WI38 (cell line): ENCODE results near the gene PPIP5K2.

Experiments used
- H3K4me3 ChIP-seq: 2 replicates; pipeline ENCODE4 v1.5.1; 2011; ENCODE audit warnings: low read depth, mild to moderate bottlenecking, control low read depth, low read length
- TF ChIP-seq, protein P1 (sequence below): IDR thresholded peaks from 2 replicates; pipeline ENCODE4 v1.5.1; 2012; ENCODE audit warnings: low read depth, mild to moderate bottlenecking, control low read depth, low read length

The PPIP5K2 gene

GRCh38 chr5:103244398-103244797, 124.3 kb downstream of the PPIP5K2 start:
- TF ChIP-seq, protein P1, sequence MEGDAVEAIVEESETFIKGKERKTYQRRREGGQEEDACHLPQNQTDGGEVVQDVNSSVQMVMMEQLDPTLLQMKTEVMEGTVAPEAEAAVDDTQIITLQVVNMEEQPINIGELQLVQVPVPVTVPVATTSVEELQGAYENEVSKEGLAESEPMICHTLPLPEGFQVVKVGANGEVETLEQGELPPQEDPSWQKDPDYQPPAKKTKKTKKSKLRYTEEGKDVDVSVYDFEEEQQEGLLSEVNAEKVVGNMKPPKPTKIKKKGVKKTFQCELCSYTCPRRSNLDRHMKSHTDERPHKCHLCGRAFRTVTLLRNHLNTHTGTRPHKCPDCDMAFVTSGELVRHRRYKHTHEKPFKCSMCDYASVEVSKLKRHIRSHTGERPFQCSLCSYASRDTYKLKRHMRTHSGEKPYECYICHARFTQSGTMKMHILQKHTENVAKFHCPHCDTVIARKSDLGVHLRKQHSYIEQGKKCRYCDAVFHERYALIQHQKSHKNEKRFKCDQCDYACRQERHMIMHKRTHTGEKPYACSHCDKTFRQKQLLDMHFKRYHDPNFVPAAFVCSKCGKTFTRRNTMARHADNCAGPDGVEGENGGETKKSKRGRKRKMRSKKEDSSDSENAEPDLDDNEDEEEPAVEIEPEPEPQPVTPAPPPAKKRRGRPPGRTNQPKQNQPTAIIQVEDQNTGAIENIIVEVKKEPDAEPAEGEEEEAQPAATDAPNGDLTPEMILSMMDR: no peak
- H3K4me3 ChIP-seq: no peak overlapping the region

GRCh38 chr5:103245761-103246160, 125.7 kb downstream of the PPIP5K2 start:
- TF ChIP-seq, protein P1: no peak
- no peak overlapping the region for H3K4me3 ChIP-seq

GRCh38 chr5:103247118-103247517, 127.0 kb downstream of the PPIP5K2 start:
- TF ChIP-seq, protein P1: no peak

DNA sequence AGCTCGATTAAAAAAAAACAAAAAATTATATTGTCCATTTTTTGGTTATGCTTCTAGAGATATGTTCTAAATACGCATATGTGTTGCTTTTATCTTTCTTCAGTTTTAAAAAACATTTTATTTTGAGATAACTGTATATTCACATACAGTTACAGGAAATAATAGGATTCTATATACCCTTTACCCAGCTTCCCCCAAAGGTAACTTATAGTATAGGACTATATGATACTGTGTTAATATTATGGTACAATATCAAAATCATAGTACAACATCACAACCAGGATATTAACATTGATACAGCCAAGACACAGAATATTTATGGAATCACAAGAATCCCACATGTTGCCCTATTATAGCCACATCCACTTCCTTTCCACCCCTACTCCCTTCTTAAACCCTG, 129.0 kb downstream of the PPIP5K2 start:
- TF ChIP-seq, protein P1: no peak
- no peak overlapping the region for H3K4me3 ChIP-seq

More at GRCh38 chr5:103247118-103247517, 127.0 kb downstream of the PPIP5K2 start:
- no peak overlapping the region for H3K4me3 ChIP-seq

DNA sequence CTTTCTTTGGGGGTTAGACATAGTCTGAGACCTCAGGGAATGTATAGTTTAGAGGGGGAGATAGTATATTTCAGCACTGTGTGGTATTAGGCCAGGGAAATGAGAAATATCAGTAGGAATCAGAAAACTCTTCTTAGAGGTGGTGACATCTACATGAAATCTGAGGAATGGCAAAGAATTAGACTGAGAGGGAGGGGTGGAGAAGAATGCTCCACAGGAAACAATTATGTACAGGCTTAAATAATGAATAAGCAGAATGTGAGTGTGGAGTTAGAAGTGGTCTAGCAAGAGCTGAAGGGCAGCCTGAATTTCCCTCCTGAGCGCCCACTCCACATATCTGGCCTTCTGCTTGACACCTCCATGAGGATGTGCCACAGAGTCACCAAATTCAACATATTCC, 134.8 kb downstream of the PPIP5K2 start:
- TF ChIP-seq, protein P1: no peak
- no peak overlapping the region for H3K4me3 ChIP-seq

DNA sequence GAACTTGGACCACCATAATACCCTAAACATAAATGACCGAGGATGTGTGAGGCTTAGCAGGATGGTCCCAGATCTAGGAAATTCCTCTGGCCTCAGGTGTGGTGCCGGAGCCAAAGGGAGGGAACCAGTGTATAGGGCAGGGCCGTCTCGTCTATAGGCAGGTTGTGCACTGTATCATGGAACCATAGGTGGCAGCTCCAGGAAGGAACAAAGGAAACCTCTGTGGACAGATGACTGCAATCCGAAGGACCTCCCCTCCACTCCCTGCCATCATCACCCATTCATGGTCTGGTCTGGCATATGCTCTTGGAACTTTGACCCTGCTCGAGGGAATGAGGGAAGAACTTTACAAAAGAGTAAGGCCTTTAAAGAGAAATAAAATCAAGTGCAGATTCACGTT, 135.6 kb downstream of the PPIP5K2 start:
- TF ChIP-seq, protein P1: no peak
- no peak overlapping the region for H3K4me3 ChIP-seq

DNA sequence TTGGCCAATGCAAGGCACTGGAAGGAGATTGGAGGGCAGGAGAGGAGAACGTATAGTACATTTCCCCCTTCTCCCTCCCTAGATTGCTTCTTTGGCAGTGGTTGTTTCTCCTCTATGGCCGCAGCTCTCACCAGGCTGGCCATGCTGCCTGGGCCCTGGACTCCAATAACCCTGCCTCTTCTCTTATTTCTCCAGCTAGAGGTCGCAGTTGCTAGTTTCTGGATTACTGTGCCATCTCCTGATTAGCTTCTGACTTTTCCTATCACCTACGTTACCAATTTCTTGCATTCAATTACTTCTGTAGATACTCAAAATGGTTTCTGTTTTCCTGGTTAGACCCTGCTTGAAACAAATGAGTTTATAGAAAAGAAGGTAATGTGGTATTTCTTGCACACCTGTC, 136.1 kb downstream of the PPIP5K2 start:
- no peak overlapping the region for H3K4me3 ChIP-seq
- TF ChIP-seq, protein P1: no peak
